K562 (cell line): ENCODE measurements around the gene SCYL1. TPM values are rescaled to one million over a fixed set of nuclear protein-coding genes. Genes with fewer than 3 reads are reported as not detected.

ENCODE experiments used
- ARHGAP35 ChIP-seq: fragments of 450-650 bp; IDR thresholded peaks from 2 replicates; pipeline ENCODE4 v1.6.1; 2018; ENCODE audit not compliant: partially characterized antibody
- BRCA1 ChIP-seq, 2 experiments: fragments of 450-650 bp in 1 of 2; sonication (generic) in 1 of 2; formaldehyde crosslinking in 1 of 2; IDR thresholded peaks; 2 replicates each; pipeline versions ENCODE4 v1.5.0 to v1.6.1; 2017 to 2020; ENCODE audit warnings: mild to moderate bottlenecking in 1 of 2, missing genetic modification reagents in 1 of 2
- ETV6 ChIP-seq, 3 experiments: fragments of 150-350 bp in 1 of 3; sonication (generic) in 1 of 3; formaldehyde crosslinking in 1 of 3; IDR thresholded peaks; 2 replicates each; pipeline versions ENCODE4 v1.6.1 to v1.8.0; 2014 to 2022; ENCODE audit warnings: borderline replicate concordance in 2 of 3, low read depth in 2 of 3, antibody characterized with exemption in 1 of 3, low read length in 1 of 3, mild to moderate bottlenecking in 1 of 3, missing genetic modification reagents in 1 of 3
- FIP1L1 ChIP-seq: fragments of 200-400 bp; formaldehyde crosslinking; IDR thresholded peaks from 2 replicates; pipeline ENCODE4 v1.6.1; 2018; ENCODE audit warnings: mild to moderate bottlenecking, low read depth, low read length; ENCODE audit not compliant: poor library complexity, severe bottlenecking
- IFI16 ChIP-seq: fragments of 250-450 bp; sonication (Bioruptor Pico); IDR thresholded peaks from 2 replicates; pipeline ENCODE4 v2.1.2; 2022; ENCODE audit warnings: mild to moderate bottlenecking, inconsistent platforms
- KLF6 ChIP-seq: fragments of 250-450 bp; sonication (Bioruptor Pico); IDR thresholded peaks from 2 replicates; pipeline ENCODE4 v1.4.0; 2020; ENCODE audit warnings: mild to moderate bottlenecking, moderate library complexity, borderline replicate concordance
- LCOR ChIP-seq: sonication (generic); formaldehyde crosslinking; IDR thresholded peaks from 2 replicates; pipeline ENCODE4 v1.8.0; 2022; ENCODE audit warnings: mild to moderate bottlenecking, missing genetic modification reagents
- LEF1 ChIP-seq: fragments of 450-650 bp; IDR thresholded peaks from 2 replicates; pipeline ENCODE4 v1.6.1; 2016; ENCODE audit warnings: mild to moderate bottlenecking
- MED1 ChIP-seq: sonication (generic); formaldehyde crosslinking; IDR thresholded peaks from 2 replicates; pipeline ENCODE4 v1.8.1; 2023; ENCODE audit warnings: missing genetic modification reagents, borderline replicate concordance
- NR4A1 ChIP-seq, 2 experiments: fragments of 250-450 bp in 1 of 2; fragments of 450-650 bp in 1 of 2; sonication (Bioruptor Pico) in 1 of 2; IDR thresholded peaks; 2 replicates each; pipeline versions ENCODE4 v1.4.0 to v1.6.1; 2016 to 2020; ENCODE audit warnings: mild to moderate bottlenecking in 2 of 2, missing compliant biosample characterization in 1 of 2, missing genetic modification characterization in 1 of 2, moderate library complexity in 1 of 2
- NRF1 ChIP-seq, 2 experiments: fragments of 450-650 bp; IDR thresholded peaks in 1 of 2; conservative IDR thresholded peaks in 1 of 2; 2 replicates each; pipeline ENCODE4 v1.6.1; 2014; ENCODE audit warnings: mild to moderate bottlenecking in 2 of 2
- RBFOX2 ChIP-seq: fragments of 200-400 bp; formaldehyde crosslinking; IDR thresholded peaks from 2 replicates; pipeline ENCODE4 v1.6.1; 2017; ENCODE audit warnings: low read depth, mild to moderate bottlenecking, low read length, moderate library complexity
- YY1 ChIP-seq, 3 experiments: IDR thresholded peaks; 2 replicates each; pipeline ENCODE4 v1.6.1; 2011; ENCODE audit warnings: low read length in 2 of 3, mild to moderate bottlenecking in 2 of 3, moderate library complexity in 2 of 3, borderline replicate concordance in 1 of 3, control low read depth in 1 of 3, low read depth in 1 of 3; ENCODE audit not compliant: insufficient read depth in 3 of 3, insufficient replicate concordance in 2 of 3, control insufficient read depth in 1 of 3, insufficient read length in 1 of 3; ENCODE audit errors: extremely low read depth in 1 of 3
- ZNF212 ChIP-seq: fragments of 450-650 bp; formaldehyde crosslinking; IDR thresholded peaks from 2 replicates; pipeline ENCODE4 v1.4.0; 2020; ENCODE audit warnings: mild to moderate bottlenecking
- polyA plus RNA-seq, 8 experiments: library from polyadenylated mRNA; depleted of rRNA in 4 of 8; stranded (reverse) in 5 of 8; unstranded in 3 of 8; fragments of >200 nt; fragmentation: Nextera tagmentation in 2 of 8; fragmentation: Illumina TruSeq in 1 of 8; extraction: Ambion mirVana in 2 of 8; extraction: Trizol in 1 of 8; gene quantifications; 2 replicates each; pipeline versions ENCODE4 v1.2.1 to v1.2.3, GENCODE V29; 2011 to 2014; ENCODE audit warnings: inconsistent platforms in 1 of 8, missing spikeins in 1 of 8
- total RNA-seq, 7 experiments: library from RNA; depleted of rRNA in 6 of 7; stranded (reverse); fragments of >200 nt in 6 of 7; fragmentation: Illumina TruSeq in 2 of 7; extraction: Trizol in 2 of 7; gene quantifications; 2 replicates each; pipeline versions ENCODE4 v1.2.1 to v1.2.3, GENCODE V29; 2011 to 2021; ENCODE audit warnings: low replicate concordance in 1 of 7
- TF ChIP-seq, protein P1 (sequence below): fragments of 250-450 bp; sonication (Bioruptor Pico); IDR thresholded peaks from 2 replicates; pipeline ENCODE4 v1.5.0; 2021
- TF ChIP-seq, protein P2 (sequence below): sonication (generic); formaldehyde crosslinking; IDR thresholded peaks from 2 replicates; pipeline ENCODE4 v1.8.0; 2022; ENCODE audit warnings: missing genetic modification reagents, mild to moderate bottlenecking, moderate library complexity, borderline replicate concordance
- TF ChIP-seq, protein P3 (sequence below): fragments of 250-450 bp; sonication (Bioruptor Pico); IDR thresholded peaks from 2 replicates; pipeline ENCODE4 v1.6.1; 2021; ENCODE audit warnings: mild to moderate bottlenecking
- TF ChIP-seq, protein P4 (sequence below): fragments of 250-450 bp; sonication (Bioruptor Pico); IDR thresholded peaks from 2 replicates; pipeline ENCODE4 v1.5.0; 2022; ENCODE audit warnings: mild to moderate bottlenecking
- TF ChIP-seq, protein P5 (sequence below): fragments of 250-450 bp; sonication (Bioruptor Pico); IDR thresholded peaks from 2 replicates; pipeline ENCODE4 v1.4.0; 2020; ENCODE audit warnings: mild to moderate bottlenecking, moderate library complexity

The SCYL1 gene
- total and polyA plus RNA-seq, 9 of the 15 experiments (the other 6 are each of a cell fraction or from before 2014, with no cell fraction given) = 1.9 to 145 (median 57.6) TPM

DNA sequence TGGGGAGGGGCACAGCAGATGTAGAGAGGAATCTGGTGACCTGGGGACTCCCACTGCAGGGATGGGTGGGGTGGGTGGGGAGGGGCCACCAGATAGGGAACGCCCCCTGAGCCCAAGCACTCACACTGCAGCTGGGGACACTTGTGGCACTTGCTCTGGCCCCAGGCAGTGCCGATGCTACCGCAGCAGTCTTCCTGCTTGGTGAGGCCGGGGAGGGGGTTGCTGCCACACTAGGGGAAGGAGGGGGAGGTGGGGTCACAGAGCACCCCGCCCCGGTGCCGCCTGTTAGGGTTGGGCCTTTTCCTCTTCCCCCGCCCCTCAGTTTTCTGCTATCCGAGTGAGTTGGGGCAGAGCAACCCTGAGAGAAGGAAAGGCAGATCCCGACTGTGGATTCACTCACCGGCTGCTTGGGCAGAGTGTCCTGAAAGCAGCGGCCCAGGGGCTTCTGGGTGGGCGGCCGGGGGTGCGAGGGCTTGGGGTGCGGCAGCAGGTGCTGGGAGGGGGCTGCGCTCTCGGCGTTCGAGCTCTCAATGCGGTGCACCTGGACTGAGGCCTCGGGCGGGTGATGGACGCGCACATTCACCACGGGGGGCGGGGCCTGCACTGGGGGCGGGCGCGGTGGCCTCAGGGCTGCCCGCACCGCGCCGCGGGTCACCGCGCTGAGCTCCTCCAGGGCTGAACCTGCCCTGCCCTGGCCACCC, 28.6 kb downstream of the SCYL1 start (continued):
- TF ChIP-seq RBFOX2 (peak; percentile 39; the same call in 1 of the 2 replicates), NR4A1 (CRISPR knock-in tag; IDR thresholded peaks at IDR 0.05) (no peak), NR4A1 (tag; IDR thresholded peaks at IDR 0.05) (no peak), ARHGAP35 (no peak), NRF1 (conservative IDR thresholded peaks at IDR 0.05 in 1 of 2, IDR thresholded peaks at IDR 0.05 in 1 of 2) (peak; percentile 36 to 43; a peak in 3 of 4 replicates), BRCA1 (IDR thresholded peaks at IDR 0.05) (no peak), BRCA1 (CRISPR knock-in tag; IDR thresholded peaks at IDR 0.05) (no peak), LCOR (no peak), YY1 (IDR thresholded peaks at IDR 0.05; ENCODE audit: borderline replicate concordance in 1 of 3, control insufficient read depth in 1 of 3, extremely low read depth in 1 of 3, insufficient read depth in 3 of 3, insufficient read length in 1 of 3, insufficient replicate concordance in 2 of 3, low read depth in 1 of 3, low read length in 2 of 3) (peak in 1 of 3 experiments; percentile 7), LEF1 (no peak), ETV6 (IDR thresholded peaks at IDR 0.05; ENCODE audit: borderline replicate concordance in 1 of 2, low read depth in 2 of 2, low read length in 1 of 2) (no peak), ETV6 (CRISPR knock-in tag; IDR thresholded peaks at IDR 0.05; ENCODE audit: borderline replicate concordance) (no peak), MED1 (CRISPR knock-in tag) (no peak), IFI16 (no peak), ZNF212 (CRISPR knock-in tag) (no peak), KLF6 (CRISPR knock-in tag) (no peak), FIP1L1 (no peak)
- TF ChIP-seq, protein P1, sequence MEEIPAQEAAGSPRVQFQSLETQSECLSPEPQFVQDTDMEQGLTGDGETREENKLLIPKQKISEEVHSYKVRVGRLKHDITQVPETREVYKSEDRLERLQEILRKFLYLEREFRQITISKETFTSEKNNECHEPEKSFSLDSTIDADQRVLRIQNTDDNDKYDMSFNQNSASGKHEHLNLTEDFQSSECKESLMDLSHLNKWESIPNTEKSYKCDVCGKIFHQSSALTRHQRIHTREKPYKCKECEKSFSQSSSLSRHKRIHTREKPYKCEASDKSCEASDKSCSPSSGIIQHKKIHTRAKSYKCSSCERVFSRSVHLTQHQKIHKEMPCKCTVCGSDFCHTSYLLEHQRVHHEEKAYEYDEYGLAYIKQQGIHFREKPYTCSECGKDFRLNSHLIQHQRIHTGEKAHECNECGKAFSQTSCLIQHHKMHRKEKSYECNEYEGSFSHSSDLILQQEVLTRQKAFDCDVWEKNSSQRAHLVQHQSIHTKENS (CRISPR knock-in tag) = no peak
- TF ChIP-seq, protein P2, sequence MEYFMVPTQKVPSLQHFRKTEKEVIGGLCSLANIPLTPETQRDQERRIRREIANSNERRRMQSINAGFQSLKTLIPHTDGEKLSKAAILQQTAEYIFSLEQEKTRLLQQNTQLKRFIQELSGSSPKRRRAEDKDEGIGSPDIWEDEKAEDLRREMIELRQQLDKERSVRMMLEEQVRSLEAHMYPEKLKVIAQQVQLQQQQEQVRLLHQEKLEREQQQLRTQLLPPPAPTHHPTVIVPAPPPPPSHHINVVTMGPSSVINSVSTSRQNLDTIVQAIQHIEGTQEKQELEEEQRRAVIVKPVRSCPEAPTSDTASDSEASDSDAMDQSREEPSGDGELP (CRISPR knock-in tag) = peak; percentile 60; the same call in 1 of the 2 replicates
- TF ChIP-seq, protein P3, sequence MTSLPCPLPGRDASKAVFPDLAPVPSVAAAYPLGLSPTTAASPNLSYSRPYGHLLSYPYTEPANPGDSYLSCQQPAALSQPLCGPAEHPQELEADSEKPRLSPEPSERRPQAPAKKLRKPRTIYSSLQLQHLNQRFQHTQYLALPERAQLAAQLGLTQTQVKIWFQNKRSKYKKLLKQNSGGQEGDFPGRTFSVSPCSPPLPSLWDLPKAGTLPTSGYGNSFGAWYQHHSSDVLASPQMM (CRISPR knock-in tag) = no peak
- TF ChIP-seq, protein P4, sequence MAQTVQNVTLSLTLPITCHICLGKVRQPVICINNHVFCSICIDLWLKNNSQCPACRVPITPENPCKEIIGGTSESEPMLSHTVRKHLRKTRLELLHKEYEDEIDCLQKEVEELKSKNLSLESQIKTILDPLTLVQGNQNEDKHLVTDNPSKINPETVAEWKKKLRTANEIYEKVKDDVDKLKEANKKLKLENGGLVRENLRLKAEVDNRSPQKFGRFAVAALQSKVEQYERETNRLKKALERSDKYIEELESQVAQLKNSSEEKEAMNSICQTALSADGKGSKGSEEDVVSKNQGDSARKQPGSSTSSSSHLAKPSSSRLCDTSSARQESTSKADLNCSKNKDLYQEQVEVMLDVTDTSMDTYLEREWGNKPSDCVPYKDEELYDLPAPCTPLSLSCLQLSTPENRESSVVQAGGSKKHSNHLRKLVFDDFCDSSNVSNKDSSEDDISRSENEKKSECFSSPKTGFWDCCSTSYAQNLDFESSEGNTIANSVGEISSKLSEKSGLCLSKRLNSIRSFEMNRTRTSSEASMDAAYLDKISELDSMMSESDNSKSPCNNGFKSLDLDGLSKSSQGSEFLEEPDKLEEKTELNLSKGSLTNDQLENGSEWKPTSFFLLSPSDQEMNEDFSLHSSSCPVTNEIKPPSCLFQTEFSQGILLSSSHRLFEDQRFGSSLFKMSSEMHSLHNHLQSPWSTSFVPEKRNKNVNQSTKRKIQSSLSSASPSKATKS = no peak
- TF ChIP-seq, protein P5, sequence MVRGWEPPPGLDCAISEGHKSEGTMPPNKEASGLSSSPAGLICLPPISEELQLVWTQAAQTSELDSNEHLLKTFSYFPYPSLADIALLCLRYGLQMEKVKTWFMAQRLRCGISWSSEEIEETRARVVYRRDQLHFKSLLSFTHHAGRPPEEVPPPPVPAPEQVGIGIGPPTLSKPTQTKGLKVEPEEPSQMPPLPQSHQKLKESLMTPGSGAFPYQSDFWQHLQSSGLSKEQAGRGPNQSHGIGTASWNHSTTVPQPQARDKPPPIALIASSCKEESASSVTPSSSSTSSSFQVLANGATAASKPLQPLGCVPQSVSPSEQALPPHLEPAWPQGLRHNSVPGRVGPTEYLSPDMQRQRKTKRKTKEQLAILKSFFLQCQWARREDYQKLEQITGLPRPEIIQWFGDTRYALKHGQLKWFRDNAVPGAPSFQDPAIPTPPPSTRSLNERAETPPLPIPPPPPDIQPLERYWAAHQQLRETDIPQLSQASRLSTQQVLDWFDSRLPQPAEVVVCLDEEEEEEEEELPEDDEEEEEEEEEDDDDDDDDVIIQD (CRISPR knock-in tag) = no peak
